Measurements from ENCODE around the gene PBX1. TPM values are rescaled to one million over a fixed set of nuclear protein-coding genes. Genes with fewer than 3 reads are reported as not detected.

Gene PBX1
- total RNA-seq, 2 donors from 2014 or later, result 50.2 to 60.4 TPM

DNA sequence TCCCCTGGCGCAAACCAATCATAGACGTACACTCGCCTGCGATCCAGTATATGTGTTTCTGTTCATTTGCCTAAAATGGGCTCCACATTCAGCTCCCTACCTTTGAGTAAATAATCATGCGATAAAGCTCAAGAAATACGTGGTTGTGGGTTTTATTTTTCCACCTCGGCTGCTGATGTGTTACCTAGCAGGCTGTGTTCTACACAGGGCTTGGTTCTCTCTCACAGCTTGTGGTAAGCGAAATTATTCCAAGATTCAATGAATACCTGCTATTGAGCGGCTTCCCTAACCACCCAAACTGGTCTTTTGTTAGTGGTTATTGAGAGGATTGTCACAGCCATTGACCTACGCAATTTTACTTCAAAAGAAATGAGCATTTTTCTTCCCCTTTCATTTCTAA lies 180.2 kb downstream of the PBX1 start:
- H3K4me1 ChIP-seq (replicated peaks), result no peaks in the 10 kb centered on the region
- TF ChIP-seq, protein P1, sequence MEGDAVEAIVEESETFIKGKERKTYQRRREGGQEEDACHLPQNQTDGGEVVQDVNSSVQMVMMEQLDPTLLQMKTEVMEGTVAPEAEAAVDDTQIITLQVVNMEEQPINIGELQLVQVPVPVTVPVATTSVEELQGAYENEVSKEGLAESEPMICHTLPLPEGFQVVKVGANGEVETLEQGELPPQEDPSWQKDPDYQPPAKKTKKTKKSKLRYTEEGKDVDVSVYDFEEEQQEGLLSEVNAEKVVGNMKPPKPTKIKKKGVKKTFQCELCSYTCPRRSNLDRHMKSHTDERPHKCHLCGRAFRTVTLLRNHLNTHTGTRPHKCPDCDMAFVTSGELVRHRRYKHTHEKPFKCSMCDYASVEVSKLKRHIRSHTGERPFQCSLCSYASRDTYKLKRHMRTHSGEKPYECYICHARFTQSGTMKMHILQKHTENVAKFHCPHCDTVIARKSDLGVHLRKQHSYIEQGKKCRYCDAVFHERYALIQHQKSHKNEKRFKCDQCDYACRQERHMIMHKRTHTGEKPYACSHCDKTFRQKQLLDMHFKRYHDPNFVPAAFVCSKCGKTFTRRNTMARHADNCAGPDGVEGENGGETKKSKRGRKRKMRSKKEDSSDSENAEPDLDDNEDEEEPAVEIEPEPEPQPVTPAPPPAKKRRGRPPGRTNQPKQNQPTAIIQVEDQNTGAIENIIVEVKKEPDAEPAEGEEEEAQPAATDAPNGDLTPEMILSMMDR (IDR thresholded peaks at IDR 0.05), result no peak
- TF ChIP-seq POLR2AphosphoS5 (IDR thresholded peaks at IDR 0.05) (no peak), POLR2A (IDR thresholded peaks at IDR 0.05) (no peak)
- intact Hi-C loops (cut with DNase I), result no loop called here
- no peak for DNase-seq (ENCODE audit: low spot score)
- H3K36me3 ChIP-seq, result no peaks in the 10 kb centered on the region
- H3K4me3 ChIP-seq, result no peak overlapping the region
- 81% methylated on average over 10 of the region's 10 CpGs for WGBS
- H3K27me3 ChIP-seq (replicated peaks; ENCODE audit: insufficient read depth), result no peaks in the 10 kb centered on the region
- H3K27ac ChIP-seq, result no peak overlapping the region
- H3K9me3 ChIP-seq, result no peaks in the 10 kb centered on the region

- H3K27ac ChIP-seq, result no peak overlapping the region
- intact Hi-C loops (cut with DNase I), result no loop called here
- H3K27me3 ChIP-seq (replicated peaks; ENCODE audit: insufficient read depth), result no peaks in the 10 kb centered on the region
- TF ChIP-seq POLR2A (IDR thresholded peaks at IDR 0.05) (no peak), POLR2AphosphoS5 (IDR thresholded peaks at IDR 0.05) (no peak)
- TF ChIP-seq, protein P1 (IDR thresholded peaks at IDR 0.05), result no peak
- no peak for DNase-seq (ENCODE audit: low spot score)
- no peaks in the 10 kb centered on the region for H3K36me3 ChIP-seq
- WGBS, result 86% methylated on average over 3 of the region's 3 CpGs
- no peaks in the 10 kb centered on the region for H3K9me3 ChIP-seq
- H3K4me3 ChIP-seq, result no peak overlapping the region
- no peaks in the 10 kb centered on the region for H3K4me1 ChIP-seq (replicated peaks)
Observed at GRCh38 chr1:164740000-164740526, 181.1 kb downstream of the PBX1 start.

- Histone ChIP-seq H3K36me3 (no peaks in the 10 kb centered on the region), H3K4me3 (no peak overlapping the region), H3K4me1 (replicated peaks) (no peaks in the 10 kb centered on the region), H3K27me3 (replicated peaks; ENCODE audit: insufficient read depth) (no peaks in the 10 kb centered on the region), H3K27ac (no peak overlapping the region), H3K9me3 (no peaks in the 10 kb centered on the region)
- 91% methylated on average over 3 of the region's 3 CpGs for WGBS
- TF ChIP-seq, protein P1 (IDR thresholded peaks at IDR 0.05), result no peak
- no peak for TF ChIP-seq POLR2A (IDR thresholded peaks at IDR 0.05)
- TF ChIP-seq POLR2AphosphoS5 (IDR thresholded peaks at IDR 0.05), result no peak
- intact Hi-C loops (cut with DNase I), result no loop called here
- DNase-seq (ENCODE audit: low spot score), result no peak
Observed at GRCh38 chr1:164742745-164743144, 183.8 kb downstream of the PBX1 start.

- H3K9me3 ChIP-seq, result no peaks in the 10 kb centered on the region
- H3K4me3 ChIP-seq, result no peak overlapping the region
- H3K4me1 ChIP-seq (replicated peaks), result no peaks in the 10 kb centered on the region
- H3K27me3 ChIP-seq (replicated peaks; ENCODE audit: insufficient read depth), result no peaks in the 10 kb centered on the region
- WGBS, result 88% methylated on average over 2 of the region's 2 CpGs
- DNase-seq (ENCODE audit: low spot score), result no peak
- no peak overlapping the region for H3K27ac ChIP-seq
- TF ChIP-seq, protein P1 (IDR thresholded peaks at IDR 0.05), result no peak
- TF ChIP-seq POLR2AphosphoS5 (IDR thresholded peaks at IDR 0.05) (no peak), POLR2A (IDR thresholded peaks at IDR 0.05) (no peak)
- intact Hi-C loops (cut with DNase I), result no loop called here
- no peaks in the 10 kb centered on the region for H3K36me3 ChIP-seq
Observed at GRCh38 chr1:164743976-164744375, 185.0 kb downstream of the PBX1 start.

- no peak for TF ChIP-seq POLR2A (IDR thresholded peaks at IDR 0.05)
- TF ChIP-seq POLR2AphosphoS5 (IDR thresholded peaks at IDR 0.05), result no peak
- 96% methylated on average over 5 of the region's 5 CpGs for WGBS
- no peaks in the 10 kb centered on the region for H3K27me3 ChIP-seq (replicated peaks; ENCODE audit: insufficient read depth)
- intact Hi-C loops (cut with DNase I), result no loop called here
- DNase-seq (ENCODE audit: low spot score), result no peak
- H3K9me3 ChIP-seq, result no peaks in the 10 kb centered on the region
- no peak overlapping the region for H3K4me3 ChIP-seq
- H3K36me3 ChIP-seq, result no peaks in the 10 kb centered on the region
- H3K4me1 ChIP-seq (replicated peaks), result no peaks in the 10 kb centered on the region
- no peak overlapping the region for H3K27ac ChIP-seq
Observed at GRCh38 chr1:164745736-164746135, 186.8 kb downstream of the PBX1 start.
